HEK293 (cell line): ENCODE results near the gene DPEP1.

ENCODE experiments used
- GLIS1 ChIP-seq: fragments of 450-650 bp; formaldehyde crosslinking; IDR thresholded peaks from 2 replicates; pipeline ENCODE4 v1.5.1; 2016; ENCODE audit warnings: missing biosample characterization, missing genetic modification characterization
- MEIS1 ChIP-seq: sonication (generic); formaldehyde crosslinking; IDR thresholded peaks from 2 replicates; pipeline ENCODE4 v1.8.1; 2022; ENCODE audit warnings: missing genetic modification reagents, mild to moderate bottlenecking, borderline replicate concordance
- ZBTB20 ChIP-seq: fragments of 450-650 bp; formaldehyde crosslinking; IDR thresholded peaks from 2 replicates; pipeline ENCODE4 v1.5.1; 2016; ENCODE audit warnings: missing biosample characterization, missing genetic modification characterization
- ZBTB48 ChIP-seq: fragments of 450-650 bp; formaldehyde crosslinking; IDR thresholded peaks from 2 replicates; pipeline ENCODE4 v1.5.1; 2016; ENCODE audit warnings: missing biosample characterization, missing genetic modification characterization
- ZBTB8A ChIP-seq: fragments of 450-650 bp; formaldehyde crosslinking; IDR thresholded peaks from 2 replicates; pipeline ENCODE4 v1.5.1; 2016; ENCODE audit warnings: missing biosample characterization, missing genetic modification characterization
- ZIC2 ChIP-seq: fragments of 450-650 bp; formaldehyde crosslinking; IDR thresholded peaks from 2 replicates; pipeline ENCODE4 v1.5.1; 2016; ENCODE audit warnings: missing biosample characterization, missing genetic modification characterization
- ZNF274 ChIP-seq, 2 experiments: fragments of 200-500 bp in 1 of 2; fragments of 450-650 bp in 1 of 2; sonication (Bioruptor generic) in 1 of 2; formaldehyde crosslinking in 1 of 2; IDR thresholded peaks; 2 replicates each; pipeline versions ENCODE4 v1.5.1 to v1.6.1; 2014 to 2016; ENCODE audit warnings: borderline replicate concordance in 1 of 2, inconsistent platforms in 1 of 2, low read length in 1 of 2, missing biosample characterization in 1 of 2, missing genetic modification characterization in 1 of 2
- ZNF335 ChIP-seq: fragments of 450-650 bp; formaldehyde crosslinking; conservative IDR thresholded peaks from 2 replicates; pipeline ENCODE4 v1.5.1; 2016; ENCODE audit warnings: missing biosample characterization, missing genetic modification characterization
- ZNF600 ChIP-seq: fragments of 450-650 bp; formaldehyde crosslinking; IDR thresholded peaks from 2 replicates; pipeline ENCODE4 v1.5.1; 2016; ENCODE audit warnings: missing biosample characterization, missing genetic modification characterization
- ZNF629 ChIP-seq: fragments of 450-650 bp; formaldehyde crosslinking; IDR thresholded peaks from 2 replicates; pipeline ENCODE4 v1.5.1; 2017; ENCODE audit warnings: missing biosample characterization, missing genetic modification characterization
- TF ChIP-seq, protein P1 (sequence below): fragments of 450-650 bp; formaldehyde crosslinking; optimal IDR thresholded peaks from 2 replicates; pipeline ENCODE3; 2016; ENCODE audit warnings: missing biosample characterization, mild to moderate bottlenecking, missing genetic modification characterization
- TF ChIP-seq, protein P2 (sequence below): fragments of 450-650 bp; formaldehyde crosslinking; IDR thresholded peaks from 2 replicates; pipeline ENCODE4 v1.5.1; 2017; ENCODE audit warnings: missing biosample characterization, mild to moderate bottlenecking, missing genetic modification characterization, moderate library complexity

The DPEP1 gene

DNA sequence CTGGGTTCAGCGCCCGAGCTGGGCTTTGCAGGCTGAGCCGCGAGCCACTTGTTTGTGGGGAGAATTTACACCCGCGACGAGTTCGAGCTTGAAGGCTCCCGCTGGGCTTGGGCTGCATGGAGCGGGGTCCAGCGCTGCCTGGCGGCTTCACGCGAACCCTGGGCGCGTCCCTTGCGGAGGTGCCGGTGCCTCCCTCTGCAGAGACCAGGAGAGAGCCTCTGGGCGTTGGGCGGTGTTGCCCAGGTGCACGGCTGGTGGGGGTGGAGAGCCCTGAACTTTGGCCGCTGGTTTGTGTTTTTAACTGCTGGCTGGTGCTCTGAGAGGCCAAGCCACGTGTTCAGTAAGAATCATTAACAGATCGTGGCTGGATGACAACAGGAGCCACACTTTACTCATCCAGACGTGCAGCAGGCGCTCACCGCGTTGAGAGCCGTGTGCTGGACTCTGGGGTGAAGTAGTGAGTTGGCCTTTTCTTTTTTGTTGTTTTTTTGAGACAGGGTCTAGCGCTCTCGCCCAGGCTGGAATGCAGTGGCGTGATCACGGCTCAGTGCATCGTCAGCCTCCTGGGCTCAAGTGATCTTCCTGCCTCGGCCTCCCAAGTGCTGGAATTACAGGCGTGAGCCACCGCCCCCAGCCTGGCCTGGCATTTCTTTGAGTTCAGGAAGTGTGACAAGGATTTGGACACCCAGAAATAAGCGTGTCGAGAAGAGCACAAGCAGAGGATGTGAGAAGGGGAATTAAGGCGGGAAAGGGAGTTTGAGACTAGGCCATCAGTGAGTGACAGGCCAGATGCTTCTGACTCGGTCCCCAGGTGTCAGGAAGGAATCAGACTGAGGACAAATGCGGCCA is 73.9 kb downstream of the DPEP1 start (continued):
- TF ChIP-seq ZBTB20 (tag by site-specific recombination) (0 out of 2 replicates have a peak, but pooled peaks have one; percentile 51), ZNF274 (IDR thresholded peaks at IDR 0.05; ENCODE audit: low read length) (no peak), ZNF274 (tag by site-specific recombination; IDR thresholded peaks at IDR 0.05; ENCODE audit: borderline replicate concordance) (no peak), MEIS1 (no peak), ZBTB48 (peak; percentile 66; the same call in 1 of the 2 replicates), ZBTB8A (peak; percentile 83), ZIC2 (tag by site-specific recombination) (0 out of 2 replicates have a peak, but pooled peaks have one; percentile 11), GLIS1 (peak; percentile 5; the same call in 1 of the 2 replicates), ZNF600 (tag by site-specific recombination) (0 out of 2 replicates have a peak, but pooled peaks have one; percentile 32), ZNF335 (tag by site-specific recombination) (peak; percentile 14), ZNF629 (tag by site-specific recombination) (no peak)
- TF ChIP-seq, protein P1, sequence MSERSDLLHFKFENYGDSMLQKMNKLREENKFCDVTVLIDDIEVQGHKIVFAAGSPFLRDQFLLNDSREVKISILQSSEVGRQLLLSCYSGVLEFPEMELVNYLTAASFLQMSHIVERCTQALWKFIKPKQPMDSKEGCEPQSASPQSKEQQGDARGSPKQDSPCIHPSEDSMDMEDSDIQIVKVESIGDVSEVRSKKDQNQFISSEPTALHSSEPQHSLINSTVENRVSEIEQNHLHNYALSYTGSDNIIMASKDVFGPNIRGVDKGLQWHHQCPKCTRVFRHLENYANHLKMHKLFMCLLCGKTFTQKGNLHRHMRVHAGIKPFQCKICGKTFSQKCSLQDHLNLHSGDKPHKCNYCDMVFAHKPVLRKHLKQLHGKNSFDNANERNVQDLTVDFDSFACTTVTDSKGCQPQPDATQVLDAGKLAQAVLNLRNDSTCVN: peak; percentile 63
- TF ChIP-seq, protein P2, sequence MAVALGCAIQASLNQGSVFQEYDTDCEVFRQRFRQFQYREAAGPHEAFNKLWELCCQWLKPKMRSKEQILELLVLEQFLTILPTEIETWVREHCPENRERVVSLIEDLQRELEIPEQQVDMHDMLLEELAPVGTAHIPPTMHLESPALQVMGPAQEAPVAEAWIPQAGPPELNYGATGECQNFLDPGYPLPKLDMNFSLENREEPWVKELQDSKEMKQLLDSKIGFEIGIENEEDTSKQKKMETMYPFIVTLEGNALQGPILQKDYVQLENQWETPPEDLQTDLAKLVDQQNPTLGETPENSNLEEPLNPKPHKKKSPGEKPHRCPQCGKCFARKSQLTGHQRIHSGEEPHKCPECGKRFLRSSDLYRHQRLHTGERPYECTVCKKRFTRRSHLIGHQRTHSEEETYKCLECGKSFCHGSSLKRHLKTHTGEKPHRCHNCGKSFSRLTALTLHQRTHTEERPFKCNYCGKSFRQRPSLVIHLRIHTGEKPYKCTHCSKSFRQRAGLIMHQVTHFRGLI (tag by site-specific recombination): peak; percentile 68
